ENCODE measurements around the gene CD99.

GRCh38 chrX:2673611-2674010 lies 17.5 kb upstream of the CD99 start:
- no peak for TF ChIP-seq CTCF (IDR thresholded peaks at IDR 0.05; ENCODE audit: low read length)
- no peak for TF ChIP-seq EZH2 (optimal IDR thresholded peaks at IDR 0.05; ENCODE audit: low read depth, low read length)
- no peak for TF ChIP-seq EZH2phosphoT487 (IDR thresholded peaks at IDR 0.05; ENCODE audit: low read length)

Measured in MM.1S (cell line).